ENCODE data around the gene PSMC3. TPM values are rescaled to one million over a fixed set of nuclear protein-coding genes. Genes with fewer than 3 reads are reported as not detected.

Gene PSMC3
- total RNA-seq, 2 donors from 2014 or later, result 99.2 to 133 TPM

DNA sequence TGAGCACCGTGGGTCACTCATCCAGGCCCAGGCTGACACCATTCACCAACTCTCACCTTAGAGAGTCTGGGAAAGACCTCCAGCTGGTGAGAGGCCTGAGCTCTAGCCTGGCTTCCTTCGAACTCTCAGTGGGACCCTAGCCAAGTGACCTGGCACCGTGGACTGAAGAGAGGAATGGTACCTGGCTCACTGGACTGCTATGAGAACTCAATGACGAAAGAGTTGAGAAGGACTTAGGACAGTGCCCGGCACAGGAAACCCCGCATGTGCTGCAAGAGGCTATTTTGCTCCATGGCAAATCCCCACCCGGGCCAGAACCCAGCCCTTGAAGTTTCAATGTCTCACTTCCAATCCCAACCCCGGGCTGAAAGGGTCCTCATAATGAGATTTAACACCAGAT, 23.3 kb upstream of the PSMC3 start:
- WGBS, result 77% methylated on average over 8 of the region's 8 CpGs
- no peak for TF ChIP-seq POLR2A (IDR thresholded peaks at IDR 0.05)
- no peak for TF ChIP-seq POLR2AphosphoS5 (IDR thresholded peaks at IDR 0.05)
- TF ChIP-seq, protein P1, sequence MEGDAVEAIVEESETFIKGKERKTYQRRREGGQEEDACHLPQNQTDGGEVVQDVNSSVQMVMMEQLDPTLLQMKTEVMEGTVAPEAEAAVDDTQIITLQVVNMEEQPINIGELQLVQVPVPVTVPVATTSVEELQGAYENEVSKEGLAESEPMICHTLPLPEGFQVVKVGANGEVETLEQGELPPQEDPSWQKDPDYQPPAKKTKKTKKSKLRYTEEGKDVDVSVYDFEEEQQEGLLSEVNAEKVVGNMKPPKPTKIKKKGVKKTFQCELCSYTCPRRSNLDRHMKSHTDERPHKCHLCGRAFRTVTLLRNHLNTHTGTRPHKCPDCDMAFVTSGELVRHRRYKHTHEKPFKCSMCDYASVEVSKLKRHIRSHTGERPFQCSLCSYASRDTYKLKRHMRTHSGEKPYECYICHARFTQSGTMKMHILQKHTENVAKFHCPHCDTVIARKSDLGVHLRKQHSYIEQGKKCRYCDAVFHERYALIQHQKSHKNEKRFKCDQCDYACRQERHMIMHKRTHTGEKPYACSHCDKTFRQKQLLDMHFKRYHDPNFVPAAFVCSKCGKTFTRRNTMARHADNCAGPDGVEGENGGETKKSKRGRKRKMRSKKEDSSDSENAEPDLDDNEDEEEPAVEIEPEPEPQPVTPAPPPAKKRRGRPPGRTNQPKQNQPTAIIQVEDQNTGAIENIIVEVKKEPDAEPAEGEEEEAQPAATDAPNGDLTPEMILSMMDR (IDR thresholded peaks at IDR 0.05), result no peak
- Histone ChIP-seq H3K27ac (no peak overlapping the region), H3K4me3 (no peak overlapping the region), H3K9me3 (no peaks in the 10 kb centered on the region), H3K4me1 (replicated peaks) (no peaks in the 10 kb centered on the region), H3K27me3 (replicated peaks; ENCODE audit: insufficient read depth) (no peaks in the 10 kb centered on the region), H3K36me3 (no peaks in the 10 kb centered on the region)
- intact Hi-C loops (cut with DNase I), result no loop called here
- DNase-seq (ENCODE audit: low spot score), result no peak

DNA sequence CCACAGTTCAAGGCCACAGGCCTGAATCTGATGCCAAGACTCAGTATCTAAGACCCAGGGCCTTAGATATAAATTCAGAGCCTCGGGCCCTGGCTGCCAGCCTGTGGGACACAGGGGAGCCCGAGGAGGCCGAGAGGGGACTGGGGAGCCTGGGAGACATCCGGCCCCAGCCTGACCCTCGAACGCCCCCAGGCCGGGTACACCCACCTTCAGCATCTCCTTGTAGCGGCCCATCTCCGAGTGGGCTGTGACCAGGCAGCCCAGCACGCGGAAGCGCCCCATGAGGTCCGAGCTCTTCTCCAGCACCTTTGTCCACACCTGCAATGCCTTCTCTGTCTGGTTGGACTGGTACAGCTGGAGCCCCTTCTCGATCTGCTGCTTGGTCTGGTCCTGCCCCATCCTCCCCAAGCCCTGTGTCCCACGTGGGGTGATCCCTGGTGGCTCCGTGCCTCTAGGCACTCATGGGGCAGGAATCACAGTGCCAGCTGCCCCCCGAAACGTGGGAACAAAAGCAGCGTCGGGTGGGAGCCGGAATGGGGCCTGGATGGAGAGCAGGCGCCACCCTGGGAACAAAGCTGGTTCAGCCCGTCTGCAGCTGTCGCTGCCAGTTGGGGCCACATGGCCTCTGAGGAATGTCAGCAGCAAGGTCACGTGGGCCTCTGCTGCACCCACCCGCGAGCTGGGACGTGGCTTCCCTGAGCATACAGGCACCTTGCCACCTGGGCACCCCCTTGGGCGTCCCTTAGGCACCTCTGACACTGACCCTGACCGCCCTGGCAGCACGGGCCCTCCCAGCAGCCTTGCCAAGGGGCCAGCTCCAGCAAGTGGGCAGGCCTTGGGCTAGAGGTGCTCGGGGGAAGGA, 22.6 kb upstream of the PSMC3 start, which contains the start of gene RAPSN:
Gene RAPSN, minus strand, starts transcription at position 571 of the 862 bp plus-strand sequence. Its CDS starts 172 bp downstream, at position 399.
- no peaks in the 10 kb centered on the region for H3K4me1 ChIP-seq (replicated peaks)
- DNase-seq (ENCODE audit: low spot score), result no peak
- H3K36me3 ChIP-seq, result no peaks in the 10 kb centered on the region
- intact Hi-C loops (cut with DNase I), result no loop called here
- H3K27me3 ChIP-seq (replicated peaks; ENCODE audit: insufficient read depth), result no peaks in the 10 kb centered on the region
- whole genome bisulfite sequencing, result 87% methylated on average over 26 of the region's 32 CpGs
- no peak within 1 kb of the TSS for H3K27ac ChIP-seq
- H3K9me3 ChIP-seq, result no peaks in the 10 kb centered on the region
- TF ChIP-seq, protein P1 (IDR thresholded peaks at IDR 0.05), result no peak
- no peak for TF ChIP-seq POLR2AphosphoS5 (IDR thresholded peaks at IDR 0.05)
- no peak for TF ChIP-seq POLR2A (IDR thresholded peaks at IDR 0.05)
- H3K4me3 ChIP-seq, result no peak within 1 kb of the TSS

DNA sequence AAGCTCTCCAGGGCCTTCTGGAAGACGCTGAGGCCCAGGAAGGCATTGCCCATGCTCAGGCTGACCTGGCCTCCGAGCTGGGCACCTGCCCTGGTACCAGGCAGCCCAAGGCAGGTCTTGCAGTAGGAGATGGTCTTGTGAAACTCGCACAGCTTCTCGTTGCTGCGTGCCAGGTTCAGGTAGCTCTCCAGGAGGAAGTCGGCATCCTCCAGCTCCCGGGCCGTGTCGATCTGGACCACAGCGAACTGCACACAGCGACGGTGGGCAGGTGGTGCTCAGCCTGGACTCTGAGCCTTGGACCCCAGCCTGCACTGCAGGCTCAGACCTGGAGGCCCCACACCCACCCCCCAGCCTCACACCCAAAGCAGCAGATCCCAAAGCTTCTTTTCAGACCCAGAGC, 21.7 kb upstream of the PSMC3 start:
- H3K4me3 ChIP-seq, result no peak overlapping the region
- H3K36me3 ChIP-seq, result no peaks in the 10 kb centered on the region
- H3K9me3 ChIP-seq, result no peaks in the 10 kb centered on the region
- no peaks in the 10 kb centered on the region for H3K4me1 ChIP-seq (replicated peaks)
- WGBS, result 95% methylated on average over 12 of the region's 12 CpGs
- no peak overlapping the region for H3K27ac ChIP-seq
- intact Hi-C loops (cut with DNase I), result no loop called here
- no peak for DNase-seq (ENCODE audit: low spot score)
- TF ChIP-seq POLR2A (IDR thresholded peaks at IDR 0.05) (no peak), POLR2AphosphoS5 (IDR thresholded peaks at IDR 0.05) (no peak)
- TF ChIP-seq, protein P1 (IDR thresholded peaks at IDR 0.05), result no peak
- H3K27me3 ChIP-seq (replicated peaks; ENCODE audit: insufficient read depth), result no peaks in the 10 kb centered on the region

DNA sequence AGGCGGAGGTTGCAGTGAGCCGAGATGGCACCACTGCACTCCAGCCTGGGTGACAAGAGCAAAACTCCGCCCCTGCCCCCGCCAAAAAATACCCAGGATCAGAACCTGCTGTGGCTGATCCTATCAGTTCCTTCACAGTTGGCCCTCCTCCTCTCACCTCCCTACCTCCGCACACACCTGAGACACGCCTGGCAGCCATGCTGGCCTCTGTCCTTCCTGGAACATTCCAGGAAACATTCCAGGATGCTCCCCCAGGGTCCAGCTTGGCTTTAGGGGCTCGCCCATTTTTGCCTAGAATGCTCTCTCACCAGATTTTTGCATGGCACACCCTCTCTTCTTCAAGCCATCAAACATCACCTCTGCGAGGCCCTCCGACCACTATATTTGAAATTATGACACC, 20.6 kb upstream of the PSMC3 start:
- Histone ChIP-seq H3K36me3 (no peaks in the 10 kb centered on the region), H3K9me3 (no peaks in the 10 kb centered on the region), H3K4me1 (replicated peaks) (no peaks in the 10 kb centered on the region), H3K27ac (no peak overlapping the region), H3K4me3 (no peak overlapping the region), H3K27me3 (replicated peaks; ENCODE audit: insufficient read depth) (no peaks in the 10 kb centered on the region)
- no peak for TF ChIP-seq POLR2A (IDR thresholded peaks at IDR 0.05)
- no peak for TF ChIP-seq POLR2AphosphoS5 (IDR thresholded peaks at IDR 0.05)
- 94% methylated on average over 9 of the region's 9 CpGs for WGBS
- no peak for DNase-seq (ENCODE audit: low spot score)
- intact Hi-C loops (cut with DNase I), result no loop called here

DNA sequence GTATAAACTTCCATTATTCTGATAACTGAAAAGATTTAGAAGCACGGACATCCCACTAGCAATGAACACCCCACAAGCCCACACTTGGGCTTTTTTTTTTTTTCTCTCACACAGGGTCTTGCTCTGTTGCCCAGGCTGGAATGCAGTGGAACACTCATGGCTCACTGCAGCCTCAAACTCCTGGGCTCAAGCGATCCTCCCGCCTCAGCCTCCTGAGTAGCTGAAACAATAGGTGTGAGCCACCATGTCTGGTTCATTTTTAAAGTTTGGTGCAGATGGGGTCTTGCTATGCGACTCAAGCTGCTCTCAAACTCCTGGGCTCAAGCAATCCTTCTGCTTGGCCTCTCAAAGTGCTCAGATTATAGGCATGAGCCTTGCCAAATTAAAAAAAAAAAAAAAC, 19.6 kb upstream of the PSMC3 start:
- WGBS, result 92% methylated on average over 4 of the region's 4 CpGs
- no peak overlapping the region for H3K4me3 ChIP-seq
- H3K4me1 ChIP-seq (replicated peaks), result no peaks in the 10 kb centered on the region
- no peaks in the 10 kb centered on the region for H3K9me3 ChIP-seq
- H3K27me3 ChIP-seq (replicated peaks; ENCODE audit: insufficient read depth), result no peaks in the 10 kb centered on the region
- DNase-seq (ENCODE audit: low spot score), result no peak
- TF ChIP-seq POLR2AphosphoS5 (IDR thresholded peaks at IDR 0.05) (no peak), POLR2A (IDR thresholded peaks at IDR 0.05) (no peak)
- TF ChIP-seq, protein P1 (IDR thresholded peaks at IDR 0.05), result no peak
- intact Hi-C loops (cut with DNase I), result no loop called here
- H3K36me3 ChIP-seq, result no peaks in the 10 kb centered on the region
- H3K27ac ChIP-seq, result no peak overlapping the region
